Nephron (organoid): ENCODE results near the gene KCNE4.

Experiments used
- H3K27ac Mint-ChIP-seq, 3 experiments: 2 replicates each; pipeline ENCODE4 v1.8.0; 2020; ENCODE audit warnings: mixed read lengths in 3 of 3, mild to moderate bottlenecking in 2 of 3, moderate library complexity in 1 of 3
- H3K27me3 Mint-ChIP-seq: 2 replicates; pipeline ENCODE4 v1.8.0; 2021; ENCODE audit warnings: low read depth, mild to moderate bottlenecking, moderate library complexity, mixed read lengths
- H3K36me3 Mint-ChIP-seq: 2 replicates; pipeline ENCODE4 v1.8.0; 2020; ENCODE audit warnings: low read depth, mixed read lengths
- H3K4me1 Mint-ChIP-seq: 2 replicates; pipeline ENCODE4 v1.8.0; 2020; ENCODE audit warnings: mixed read lengths
- H3K4me3 Mint-ChIP-seq, 3 experiments: 2 replicates each; pipeline ENCODE4 v1.8.0; 2020; ENCODE audit warnings: mild to moderate bottlenecking in 3 of 3, mixed read lengths in 3 of 3, moderate library complexity in 2 of 3
- H3K9me3 Mint-ChIP-seq: 2 replicates; pipeline ENCODE4 v1.8.0; 2020; ENCODE audit warnings: mixed read lengths
- TF ChIP-seq, protein P1 (sequence below), 3 experiments: fragments of 200-600 bp; sonication (generic); IDR thresholded peaks; one replicate each; pipeline ENCODE4 v1.5.0; 2021; ENCODE audit warnings: antibody characterized with exemption in 3 of 3; ENCODE audit not compliant: unreplicated experiment in 3 of 3

The KCNE4 gene

DNA sequence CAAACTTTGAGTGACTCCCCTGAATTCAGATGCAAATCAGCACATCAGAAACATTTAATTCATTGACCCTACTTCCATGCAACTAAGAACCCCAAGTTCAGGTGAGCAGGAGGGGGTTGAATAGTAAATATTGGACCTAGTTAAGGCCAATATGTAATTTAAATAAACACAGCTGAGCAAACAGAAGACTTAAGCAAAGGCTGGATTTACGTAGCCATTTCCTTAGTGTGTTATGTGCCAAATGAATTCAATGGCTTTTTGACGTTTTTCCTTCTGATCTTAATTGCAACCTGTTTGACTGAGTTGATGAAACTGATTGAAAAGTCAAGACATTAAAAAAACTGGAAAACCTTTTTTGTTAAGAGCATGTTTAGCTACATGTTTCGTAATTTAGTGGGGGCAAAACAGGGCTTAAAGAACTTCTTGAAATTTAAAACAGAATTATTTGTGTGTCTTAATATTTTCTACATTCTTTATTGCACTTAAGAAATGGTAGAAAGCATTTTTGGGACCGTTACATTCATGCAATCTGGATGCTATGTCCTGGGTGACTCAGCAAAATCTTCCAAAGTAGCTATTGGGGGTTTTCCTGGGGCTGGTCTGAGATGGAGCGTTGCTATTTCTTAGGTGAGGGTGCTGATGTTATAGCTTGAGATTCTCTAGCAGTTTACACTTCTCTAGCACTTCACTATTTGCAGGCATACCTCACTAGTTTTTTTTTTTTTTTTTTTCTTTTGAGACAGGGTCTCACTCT is 25.5 kb upstream of the KCNE4 start:
- Mint-ChIP-seq H3K4me3 (no peak overlapping the region), H3K9me3 (peaks cover under 1% of the 10 kb centered on the region), H3K4me1 (no peaks in the 10 kb centered on the region), H3K27ac (no peak overlapping the region), H3K36me3 (no peaks in the 10 kb centered on the region), H3K27me3 (no peaks in the 10 kb centered on the region)
- TF ChIP-seq, protein P1, sequence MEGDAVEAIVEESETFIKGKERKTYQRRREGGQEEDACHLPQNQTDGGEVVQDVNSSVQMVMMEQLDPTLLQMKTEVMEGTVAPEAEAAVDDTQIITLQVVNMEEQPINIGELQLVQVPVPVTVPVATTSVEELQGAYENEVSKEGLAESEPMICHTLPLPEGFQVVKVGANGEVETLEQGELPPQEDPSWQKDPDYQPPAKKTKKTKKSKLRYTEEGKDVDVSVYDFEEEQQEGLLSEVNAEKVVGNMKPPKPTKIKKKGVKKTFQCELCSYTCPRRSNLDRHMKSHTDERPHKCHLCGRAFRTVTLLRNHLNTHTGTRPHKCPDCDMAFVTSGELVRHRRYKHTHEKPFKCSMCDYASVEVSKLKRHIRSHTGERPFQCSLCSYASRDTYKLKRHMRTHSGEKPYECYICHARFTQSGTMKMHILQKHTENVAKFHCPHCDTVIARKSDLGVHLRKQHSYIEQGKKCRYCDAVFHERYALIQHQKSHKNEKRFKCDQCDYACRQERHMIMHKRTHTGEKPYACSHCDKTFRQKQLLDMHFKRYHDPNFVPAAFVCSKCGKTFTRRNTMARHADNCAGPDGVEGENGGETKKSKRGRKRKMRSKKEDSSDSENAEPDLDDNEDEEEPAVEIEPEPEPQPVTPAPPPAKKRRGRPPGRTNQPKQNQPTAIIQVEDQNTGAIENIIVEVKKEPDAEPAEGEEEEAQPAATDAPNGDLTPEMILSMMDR (IDR thresholded peaks at IDR 0.05; ENCODE audit: unreplicated experiment in 3 of 3): no peak

DNA sequence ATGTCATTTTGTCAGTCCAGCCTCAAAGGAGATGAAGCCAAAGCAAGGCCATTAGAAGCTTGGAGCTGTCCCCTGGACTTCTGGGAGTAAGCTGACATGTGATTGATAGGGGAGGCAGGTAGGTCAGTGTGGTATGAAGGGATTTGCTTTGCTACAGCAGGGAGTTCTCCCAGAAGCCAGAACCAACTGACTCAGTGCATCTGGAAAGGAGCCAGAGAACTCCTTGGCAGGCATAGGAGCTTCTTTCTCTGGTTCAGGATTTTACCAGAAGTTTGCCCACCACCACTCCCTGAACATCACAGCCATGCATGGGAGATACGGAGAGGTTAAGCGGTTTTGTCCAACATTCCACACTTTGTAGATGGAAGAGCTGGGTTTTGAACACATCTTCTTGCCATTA is 24.5 kb upstream of the KCNE4 start:
- Mint-ChIP-seq H3K4me3 (no peak overlapping the region), H3K4me1 (no peaks in the 10 kb centered on the region), H3K9me3 (peaks cover 10% of the 10 kb centered on the region), H3K27ac (no peak overlapping the region), H3K36me3 (peaks cover 4% of the 10 kb centered on the region), H3K27me3 (no peaks in the 10 kb centered on the region)
- TF ChIP-seq, protein P1 (IDR thresholded peaks at IDR 0.05; ENCODE audit: unreplicated experiment in 3 of 3): no peak

DNA sequence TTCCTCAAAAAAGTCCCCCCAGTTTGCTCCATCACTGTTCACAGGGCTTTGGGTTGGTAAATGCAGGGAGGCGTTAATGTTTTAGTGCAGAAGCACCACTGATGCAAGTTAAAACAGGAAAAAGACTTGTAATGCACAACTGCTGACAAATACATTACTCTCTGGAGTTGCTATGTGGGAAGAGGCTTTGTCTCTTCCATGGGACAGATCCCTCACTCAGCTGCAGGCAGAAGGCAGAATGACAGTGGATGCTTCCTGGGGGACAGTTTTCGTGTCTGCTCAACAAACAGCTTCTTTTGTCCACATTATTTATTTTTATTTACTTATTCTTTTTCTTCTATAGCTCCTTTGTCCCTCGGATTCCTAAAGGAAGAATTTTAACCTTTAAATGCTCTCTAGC is 22.7 kb upstream of the KCNE4 start:
- Mint-ChIP-seq H3K9me3 (peaks cover 16% of the 10 kb centered on the region), H3K36me3 (peaks cover 4% of the 10 kb centered on the region), H3K4me1 (no peaks in the 10 kb centered on the region), H3K27me3 (no peaks in the 10 kb centered on the region), H3K27ac (no peak overlapping the region), H3K4me3 (no peak overlapping the region)
- TF ChIP-seq, protein P1 (IDR thresholded peaks at IDR 0.05; ENCODE audit: unreplicated experiment in 3 of 3): no peak

DNA sequence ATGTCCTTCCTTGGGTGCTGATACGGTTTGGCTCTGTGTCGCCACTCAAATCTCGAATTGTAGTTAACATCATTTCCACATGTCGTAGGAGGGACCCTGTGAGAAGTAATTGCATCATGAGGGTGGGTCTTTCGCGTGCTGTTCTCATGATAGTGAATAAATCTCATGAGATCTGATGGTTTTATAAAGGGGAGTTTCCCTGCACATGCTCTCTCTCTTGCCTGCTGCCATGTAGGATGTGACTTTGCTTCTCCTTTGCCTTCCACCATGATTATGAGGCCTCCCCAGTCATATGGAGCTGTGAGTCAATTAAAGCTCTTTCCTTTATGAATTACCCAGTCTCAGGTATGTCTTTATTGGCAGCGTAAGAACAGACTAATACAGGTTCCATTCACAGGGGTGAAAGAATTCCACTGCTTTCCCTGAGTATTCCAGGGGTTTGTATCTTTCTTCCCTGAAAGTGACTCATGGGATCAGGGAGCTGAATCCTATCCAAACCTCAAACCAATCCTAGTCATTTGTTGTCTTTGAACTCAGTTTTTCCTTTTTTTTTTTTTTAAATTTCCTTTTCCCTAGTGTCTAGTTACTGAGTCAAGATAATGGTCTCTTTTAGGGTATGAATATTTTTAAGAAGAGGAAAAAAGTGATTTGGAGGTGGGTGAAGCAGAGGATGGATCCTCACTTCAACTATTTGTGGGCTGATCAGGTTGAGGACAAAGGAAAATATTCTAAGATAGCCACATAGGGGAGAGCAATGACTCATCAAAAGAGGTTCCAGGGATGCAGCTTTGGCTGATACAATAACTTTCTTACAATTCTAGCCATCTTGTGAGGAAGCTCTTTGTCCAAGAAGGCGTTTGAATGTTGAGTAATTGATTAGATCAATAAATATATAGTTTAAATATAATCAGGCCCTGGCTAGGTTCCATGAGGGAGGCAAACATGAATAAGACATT is 19.5 kb upstream of the KCNE4 start:
- no peaks in the 10 kb centered on the region for H3K27me3 Mint-ChIP-seq
- no peak overlapping the region for H3K4me3 Mint-ChIP-seq

DNA sequence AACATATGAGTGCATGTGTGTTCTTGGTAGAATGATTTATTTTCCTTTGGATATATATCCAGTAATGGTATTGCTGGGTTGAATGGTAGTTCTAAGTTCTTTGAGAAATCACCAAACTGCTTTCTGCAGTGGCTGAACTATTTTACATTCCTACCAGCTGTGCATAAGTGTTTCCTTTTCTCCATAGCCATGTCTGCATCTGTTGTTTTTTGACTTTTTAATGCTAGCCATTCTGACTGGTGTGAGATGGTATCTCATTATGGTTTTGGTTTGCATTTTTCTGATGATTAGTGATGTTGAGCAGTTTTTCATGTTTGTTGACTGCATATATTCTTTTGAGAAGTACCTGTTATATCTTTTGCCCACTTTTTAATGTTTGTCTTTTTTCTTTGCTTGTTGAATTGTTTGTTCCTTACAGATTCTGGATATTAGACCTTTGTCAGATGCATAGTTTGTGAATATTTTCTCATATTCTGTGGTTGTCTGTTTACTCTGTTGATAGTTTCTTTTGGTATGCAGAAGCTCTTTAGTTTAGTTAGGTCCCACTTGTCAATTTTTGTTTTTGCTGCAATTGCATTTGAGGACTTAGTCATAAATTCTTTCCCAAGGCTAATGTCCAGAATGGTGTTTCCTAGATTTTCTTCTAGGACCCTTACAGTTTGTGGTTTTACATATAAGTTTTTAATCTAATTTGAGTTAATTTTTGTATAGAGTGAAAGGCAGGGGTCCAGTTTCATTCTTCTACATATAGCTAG is 17.6 kb upstream of the KCNE4 start:
- peaks cover 4% of the 10 kb centered on the region for H3K36me3 Mint-ChIP-seq

More for the DNA sequence above, 19.5 kb upstream of the KCNE4 start:
- H3K27ac Mint-ChIP-seq: no peak overlapping the region
- no peaks in the 10 kb centered on the region for H3K4me1 Mint-ChIP-seq
- TF ChIP-seq, protein P1 (IDR thresholded peaks at IDR 0.05; ENCODE audit: unreplicated experiment in 3 of 3): no peak
- peaks cover 16% of the 10 kb centered on the region for H3K9me3 Mint-ChIP-seq
- H3K36me3 Mint-ChIP-seq: peaks cover 4% of the 10 kb centered on the region

More for the DNA sequence above, 17.6 kb upstream of the KCNE4 start:
- Mint-ChIP-seq H3K4me3 (no peak overlapping the region), H3K4me1 (no peaks in the 10 kb centered on the region), H3K27me3 (no peaks in the 10 kb centered on the region), H3K9me3 (peaks cover 16% of the 10 kb centered on the region), H3K27ac (no peak overlapping the region)
- TF ChIP-seq, protein P1 (IDR thresholded peaks at IDR 0.05; ENCODE audit: unreplicated experiment in 3 of 3): no peak
